ENCODE measurements around the gene PVALEF. TPM values are rescaled to one million over a fixed set of nuclear protein-coding genes. Genes with fewer than 3 reads are reported as not detected.

PVALEF gene
- polyA plus RNA-seq, 1 of the 3 experiments (the other 2 are of a cell fraction): not detected

- Histone ChIP-seq H3K79me2 (ENCODE audit: insufficient read depth) (no peaks in the 10 kb centered on the region), H3K9ac (no peak overlapping the region), H3K9me3 (no peaks in the 10 kb centered on the region), H3K4me3 (ENCODE audit: low read depth in 2 of 2, low read length in 1 of 2) (no peak overlapping the region), H3K9me2 (no peaks in the 10 kb centered on the region), H3K4me2 (no peak overlapping the region), H2AFZ (ENCODE audit: low read depth) (no peak overlapping the region), H3K36me3 (replicated peaks in 1 of 2; ENCODE audit: control insufficient read depth in 1 of 2, insufficient read depth in 2 of 2, low read length in 1 of 2) (no peaks in the 10 kb centered on the region), H4K20me1 (ENCODE audit: insufficient read depth) (no peaks in the 10 kb centered on the region), H3K4me1 (ENCODE audit: control insufficient read depth in 1 of 2, insufficient read depth in 2 of 2, low read depth in 1 of 2, low read length in 1 of 2) (no peaks in the 10 kb centered on the region), H3F3A (replicated peaks; ENCODE audit: insufficient read depth) (no peaks in the 10 kb centered on the region), H3K27ac (ENCODE audit: low read depth in 2 of 2, low read length in 1 of 2) (no peak overlapping the region), H3K27me3 (ENCODE audit: insufficient read depth) (no peaks in the 10 kb centered on the region; the same call in 1 of the 2 replicates)
- ChIA-PET CTCF (interaction anchor here (1.3 to 6.8 kb wide), 4 partner anchors 7 to 108 kb away, joined by 3 to 61 read pairs (median 5); no protein-coding TSS in a partner anchor), POLR2A (no interaction called here)
- TF ChIP-seq CHD2 (IDR thresholded peaks at IDR 0.05; ENCODE audit: low read length, partially characterized antibody) (no peak), IRF3 (IDR thresholded peaks at IDR 0.05; ENCODE audit: low read depth, low read length) (no peak), RAD21 (IDR thresholded peaks at IDR 0.05; ENCODE audit: low read length) (no peak), EP300 (IDR thresholded peaks at IDR 0.05; ENCODE audit: borderline replicate concordance in 1 of 2, low read depth in 1 of 2, low read length in 1 of 2) (no peak), USF1 (IDR thresholded peaks at IDR 0.05; ENCODE audit: borderline replicate concordance, low read depth) (no peak), GABPA (IDR thresholded peaks at IDR 0.05; ENCODE audit: low read depth) (no peak), FOSL2 (IDR thresholded peaks at IDR 0.05; ENCODE audit: borderline replicate concordance, low read depth) (no peak), RCOR1 (IDR thresholded peaks at IDR 0.05; ENCODE audit: low read length) (no peak), POLR2AphosphoS5 (IDR thresholded peaks at IDR 0.05; ENCODE audit: low read depth, low read length) (no peak), JUND (IDR thresholded peaks at IDR 0.05) (no peak), NFIC (IDR thresholded peaks at IDR 0.05; ENCODE audit: borderline replicate concordance) (no peak), GATA2 (CRISPR knock-in tag; IDR thresholded peaks at IDR 0.05) (no peak), TAF1 (IDR thresholded peaks at IDR 0.05; ENCODE audit: borderline replicate concordance, low read depth, low read length) (no peak), RFX5 (IDR thresholded peaks at IDR 0.05; ENCODE audit: low read length) (no peak), REST (IDR thresholded peaks at IDR 0.05; ENCODE audit: low read depth, low read length) (no peak), MXI1 (IDR thresholded peaks at IDR 0.05; ENCODE audit: low read depth, low read length) (no peak)
- DNase-seq: no peak
- 58% methylated on average over 14 of the region's 14 CpGs for WGBS (ENCODE audit: low lambda C conversion rate)
These were observed 14.8 kb upstream of the PVALEF start for GRCh38 chr17:81150377-81151077.
